H9 (cell line): Measurements from ENCODE around the gene NFU1. TPM values are rescaled to one million over a fixed set of nuclear protein-coding genes. Genes with fewer than 3 reads are reported as not detected.

Experiments used
- DNase-seq: peaks from one replicate; pipeline ENCODE4 v3.0.0-alpha.2; 2017
- H2AFZ ChIP-seq: one replicate; pipeline ENCODE4 v1.6.1; 2013; ENCODE audit warnings: mild to moderate bottlenecking, low read length, control low read depth, moderate library complexity
- H2AK5ac ChIP-seq: 2 replicates; pipeline ENCODE4 v1.6.1; 2013; ENCODE audit warnings: low read length, control low read depth, mixed read lengths; ENCODE audit not compliant: insufficient read length
- H2BK120ac ChIP-seq: one replicate; pipeline ENCODE4 v1.6.1; 2013; ENCODE audit warnings: low read depth, mild to moderate bottlenecking, low read length, control low read depth, inconsistent platforms; ENCODE audit not compliant: poor library complexity, severe bottlenecking
- H2BK12ac ChIP-seq: 2 replicates; pipeline ENCODE4 v1.6.1; 2013; ENCODE audit warnings: low read length, control low read depth, mixed read lengths, low read depth; ENCODE audit not compliant: insufficient read length
- H2BK15ac ChIP-seq: 2 replicates; pipeline ENCODE4 v1.6.1; 2013; ENCODE audit warnings: low read depth, low read length, control low read depth
- H2BK20ac ChIP-seq: one replicate; pipeline ENCODE4 v1.6.1; 2013; ENCODE audit warnings: low read depth, mild to moderate bottlenecking, low read length, control low read depth, inconsistent platforms; ENCODE audit not compliant: poor library complexity, severe bottlenecking
- H2BK5ac ChIP-seq: 2 replicates; pipeline ENCODE4 v1.6.1; 2013; ENCODE audit warnings: low read length, control low read depth, mixed read lengths; ENCODE audit not compliant: insufficient read length
- H3K14ac ChIP-seq: 2 replicates; pipeline ENCODE4 v1.6.1; 2013; ENCODE audit warnings: low read length, control low read depth; ENCODE audit not compliant: insufficient read depth
- H3K18ac ChIP-seq: 2 replicates; pipeline ENCODE4 v1.6.1; 2013; ENCODE audit warnings: low read depth, mild to moderate bottlenecking, mixed read lengths, low read length, control low read depth; ENCODE audit not compliant: insufficient read length
- H3K23ac ChIP-seq: 2 replicates; pipeline ENCODE4 v1.6.1; 2013; ENCODE audit warnings: low read length, control low read depth, mixed read lengths, low read depth; ENCODE audit not compliant: insufficient read length
- H3K23me2 ChIP-seq: 2 replicates; pipeline ENCODE4 v1.6.1; 2013; ENCODE audit warnings: low read depth, mild to moderate bottlenecking, mixed read lengths, low read length, control low read depth; ENCODE audit not compliant: insufficient read length, poor library complexity, severe bottlenecking
- H3K27ac ChIP-seq: 2 replicates; pipeline ENCODE4 v1.5.1; 2013; ENCODE audit warnings: low read length, control low read depth, mixed read lengths, low read depth; ENCODE audit not compliant: insufficient read length
- H3K27me3 ChIP-seq: 2 replicates; pipeline ENCODE4 v1.6.1; 2013; ENCODE audit warnings: low read length, control low read depth, inconsistent platforms; ENCODE audit not compliant: insufficient read depth
- H3K4ac ChIP-seq: 2 replicates; pipeline ENCODE4 v1.6.1; 2013; ENCODE audit warnings: low read depth, mild to moderate bottlenecking, control low read depth, inconsistent platforms, low read length, moderate library complexity
- H3K4me1 ChIP-seq: 2 replicates; pipeline ENCODE4 v1.6.1; 2013; ENCODE audit warnings: low read length, control low read depth, inconsistent platforms; ENCODE audit not compliant: insufficient read depth
- H3K4me2 ChIP-seq: 2 replicates; pipeline ENCODE4 v1.6.1; 2013; ENCODE audit warnings: low read length, control low read depth, mixed read lengths; ENCODE audit not compliant: insufficient read length, insufficient read depth
- H3K56ac ChIP-seq: 2 replicates; pipeline ENCODE4 v1.6.1; 2013; ENCODE audit warnings: low read depth, mild to moderate bottlenecking, mixed read lengths, low read length, control low read depth; ENCODE audit not compliant: insufficient read length
- H3K79me1 ChIP-seq: 2 replicates; pipeline ENCODE4 v1.6.1; 2013; ENCODE audit warnings: low read depth, mild to moderate bottlenecking, moderate library complexity, low read length, control low read depth, inconsistent platforms; ENCODE audit not compliant: insufficient read depth, poor library complexity, severe bottlenecking
- H3K79me2 ChIP-seq: 2 replicates; pipeline ENCODE4 v1.6.1; 2013; ENCODE audit warnings: low read length, control low read depth, inconsistent platforms; ENCODE audit not compliant: insufficient read depth
- H3K9ac ChIP-seq: 2 replicates; pipeline ENCODE4 v1.6.1; 2013; ENCODE audit warnings: low read length, control low read depth, mixed read lengths; ENCODE audit not compliant: insufficient read length; ENCODE audit errors: extremely low read depth
- H3K9me3 ChIP-seq: one replicate; pipeline ENCODE4 v1.6.1; 2013; ENCODE audit warnings: low read depth, low read length, inconsistent platforms; ENCODE audit not compliant: control insufficient read depth
- H3T11ph ChIP-seq: one replicate; pipeline ENCODE4 v1.6.1; 2013; ENCODE audit warnings: mild to moderate bottlenecking, low read length, control low read depth, inconsistent platforms
- H4K20me1 ChIP-seq: one replicate; pipeline ENCODE4 v1.6.1; 2013; ENCODE audit not compliant: control insufficient read depth, insufficient read length, insufficient read depth
- H4K5ac ChIP-seq: 2 replicates; pipeline ENCODE4 v1.6.1; 2013; ENCODE audit warnings: low read depth, mild to moderate bottlenecking, mixed read lengths, low read length, control low read depth; ENCODE audit not compliant: insufficient read length
- H4K8ac ChIP-seq: replicated peaks from 2 replicates; pipeline ENCODE4 v1.6.1; 2013; ENCODE audit warnings: low read length, control low read depth, mixed read lengths, low read depth; ENCODE audit not compliant: insufficient read length
- H4K91ac ChIP-seq: 2 replicates; pipeline ENCODE4 v1.6.1; 2013; ENCODE audit warnings: low read depth, mild to moderate bottlenecking, moderate library complexity, mixed read lengths, low read length, control low read depth; ENCODE audit not compliant: insufficient read length
- H3K27ac Mint-ChIP-seq, 3 experiments: 2 replicates in 2 of 3; 3 replicates in 1 of 3; pipeline ENCODE4 v1.8.0; 2020 to 2021; ENCODE audit warnings: mixed read lengths in 3 of 3, mild to moderate bottlenecking in 1 of 3, moderate library complexity in 1 of 3
- H3K27me3 Mint-ChIP-seq: 2 replicates; pipeline ENCODE4 v1.8.0; 2021; ENCODE audit warnings: low read depth, mild to moderate bottlenecking, moderate library complexity, mixed read lengths
- H3K36me3 Mint-ChIP-seq, 3 experiments: 2 replicates in 2 of 3; 3 replicates in 1 of 3; pipeline ENCODE4 v1.8.0; 2020 to 2021; ENCODE audit warnings: low read depth in 3 of 3, mixed read lengths in 3 of 3; ENCODE audit not compliant: insufficient read depth in 1 of 3
- H3K4me1 Mint-ChIP-seq, 2 experiments: 2 replicates each; pipeline ENCODE4 v1.8.0; 2020; ENCODE audit warnings: mixed read lengths in 2 of 2
- H3K4me3 Mint-ChIP-seq, 2 experiments: 2 replicates in 1 of 2; 3 replicates in 1 of 2; pipeline ENCODE4 v1.8.0; 2020 to 2021; ENCODE audit warnings: mild to moderate bottlenecking in 2 of 2, mixed read lengths in 2 of 2, moderate library complexity in 1 of 2
- H3K9me3 Mint-ChIP-seq, 2 experiments: 2 replicates in 1 of 2; 3 replicates in 1 of 2; pipeline ENCODE4 v1.8.0; 2020; ENCODE audit warnings: mild to moderate bottlenecking in 2 of 2, mixed read lengths in 2 of 2, moderate library complexity in 1 of 2
- CTCF ChIP-seq: fragments of 200-600 bp; sonication (generic); conservative IDR thresholded peaks from 3 replicates; pipeline ENCODE4 v1.8.0; 2021; ENCODE audit warnings: antibody characterized with exemption, mild to moderate bottlenecking
- WGBS: extraction: QIAGEN DNeasy Blood & Tissue Kit; methylation state at CpG from one replicate; pipeline ENCODE4 v1.1.7; 2013; ENCODE audit warnings: missing lambda C conversion rate, low lambda C conversion rate, mixed read lengths; ENCODE audit not compliant: insufficient read length; ENCODE audit errors: extremely low coverage; 5-methylcytosine and 5-hydroxymethylcytosine counted together
- total RNA-seq: library from RNA; stranded (reverse); gene quantifications from 2 replicates; pipeline ENCODE4 v1.2.1, GENCODE V29; 2021

Gene NFU1
- total RNA-seq, 1 experiment from 2014 or later = 61.4 TPM

- no peak overlapping the region for H2BK12ac ChIP-seq
- no peak overlapping the region for H2BK120ac ChIP-seq
- no peaks in the 10 kb centered on the region for H3K79me1 ChIP-seq
- no peak for TF ChIP-seq CTCF
- H4K20me1 ChIP-seq = no peaks in the 10 kb centered on the region
- no peaks in the 10 kb centered on the region for H3K27me3 Mint-ChIP-seq
- H3K23me2 ChIP-seq = no peaks in the 10 kb centered on the region
- no peak overlapping the region for H3K4me3 Mint-ChIP-seq
- DNase-seq = no peak
- H3T11ph ChIP-seq = no peak overlapping the region
- H3K27ac Mint-ChIP-seq = no peak overlapping the region
- no peak overlapping the region for H2AFZ ChIP-seq
- no peaks in the 10 kb centered on the region for H3K9me3 ChIP-seq
- H3K4me2 ChIP-seq = no peak overlapping the region
- no peak overlapping the region for H3K56ac ChIP-seq
- no CpG with 5 or more reads among the region's 2 CpGs for WGBS
- H3K79me2 ChIP-seq = no peaks in the 10 kb centered on the region
- no peak overlapping the region for H2BK15ac ChIP-seq
- H2AK5ac ChIP-seq = no peak overlapping the region
- H3K14ac ChIP-seq = no peak overlapping the region
- no peak overlapping the region for H3K4ac ChIP-seq
- no peak overlapping the region for H2BK5ac ChIP-seq
- H4K5ac ChIP-seq = no peak overlapping the region
- H3K4me1 ChIP-seq = no peaks in the 10 kb centered on the region
- no peak overlapping the region for H3K27ac ChIP-seq
- no peak overlapping the region for H3K18ac ChIP-seq
- H3K23ac ChIP-seq = no peak overlapping the region
- no peak overlapping the region for H4K91ac ChIP-seq
- no peak overlapping the region for H4K8ac ChIP-seq
- no peaks in the 10 kb centered on the region for H3K9me3 Mint-ChIP-seq
- no peak overlapping the region for H2BK20ac ChIP-seq
- H3K9ac ChIP-seq = no peak overlapping the region
- H3K4me1 Mint-ChIP-seq = no peaks in the 10 kb centered on the region
- no peaks in the 10 kb centered on the region for H3K27me3 ChIP-seq
- H3K36me3 Mint-ChIP-seq = peaks cover 5 to 44% (median 33%) of the 10 kb centered on the region in 3 experiments; a peak in 6 of 7 replicates
These were observed 12.8 kb downstream of the NFU1 start for GRCh38 chr2:69424419-69424818.
